Measurements from ENCODE around the gene PLXNA2. TPM values are rescaled to one million over a fixed set of nuclear protein-coding genes. Genes with fewer than 3 reads are reported as not detected.

PLXNA2 gene
- total and polyA plus RNA-seq, 5 donors from 2014 or later = 0.02 to 0.62 (median 0.16) TPM; not detected in 2

DNA sequence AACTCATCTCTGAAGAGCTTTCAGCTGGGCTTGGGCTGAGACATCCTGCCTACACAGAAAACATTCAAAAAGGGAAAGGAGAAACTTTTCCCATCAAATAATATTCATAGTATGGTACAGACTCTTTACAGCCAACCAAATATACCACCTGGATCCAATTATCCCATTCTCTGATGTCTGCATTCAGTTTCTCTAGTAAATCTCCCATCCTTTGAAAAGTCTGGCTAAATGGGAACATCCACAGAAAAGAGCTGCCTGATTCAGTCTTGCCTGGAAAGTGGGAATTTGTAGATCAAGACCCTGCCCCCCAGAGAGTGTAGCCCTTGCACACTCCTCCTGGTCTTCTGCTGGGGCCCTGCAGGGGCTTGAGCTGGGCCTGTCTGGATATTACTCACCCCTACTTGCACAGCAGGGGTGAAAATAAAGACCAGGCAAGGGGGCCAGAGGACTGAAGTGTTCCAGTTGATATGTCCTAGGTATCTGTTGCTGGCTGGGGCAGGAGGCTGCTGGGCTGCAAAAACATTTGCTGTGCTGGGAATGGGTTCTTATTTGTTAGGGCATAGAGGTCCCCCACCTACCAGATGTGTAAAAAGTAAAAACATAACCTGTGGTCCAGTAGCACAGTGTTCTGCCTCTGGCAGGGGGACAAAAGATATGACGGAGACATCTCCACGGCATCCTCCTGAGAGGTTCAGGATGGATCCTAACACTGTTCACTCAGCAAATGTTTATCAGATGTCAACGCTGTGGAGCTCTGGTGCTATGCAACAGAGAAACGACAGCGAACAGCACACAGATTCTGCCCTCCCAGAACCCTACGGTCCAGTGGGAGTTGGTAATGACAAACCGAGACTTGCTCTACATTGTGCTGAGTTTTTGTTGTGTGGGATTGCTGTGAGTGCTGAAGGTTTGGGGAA lies 140.3 kb downstream of the PLXNA2 start:
- peaks cover 7% of the 10 kb centered on the region for H3K27me3 Mint-ChIP-seq
- H3K4me3 Mint-ChIP-seq = no peak overlapping the region
- DNase-seq (no peak), ATAC-seq (ENCODE audit: low read depth in 2 of 2) (no peak)
- H3K36me3 Mint-ChIP-seq = no peaks in the 10 kb centered on the region
- H3K4me1 ChIP-seq (ENCODE audit: control insufficient read depth, insufficient read depth, low read length, poor library complexity, severe bottlenecking) = no peaks in the 10 kb centered on the region
- peaks cover 0 to 1% (median 0%) of the 10 kb centered on the region in 7 donors for H3K9me3 Mint-ChIP-seq
- H3K27ac Mint-ChIP-seq = no peak overlapping the region
- no peak overlapping the region for H3K27ac ChIP-seq (ENCODE audit: insufficient read depth, low read length, poor library complexity, severe bottlenecking)
- no peaks in the 10 kb centered on the region for H3K4me1 Mint-ChIP-seq
- H3K4me3 ChIP-seq (ENCODE audit: low read depth, low read length) = no peak overlapping the region
- no peaks in the 10 kb centered on the region for H3K9me3 ChIP-seq (ENCODE audit: control insufficient read depth in 2 of 2, low read length in 2 of 2)
- H3K27me3 ChIP-seq (ENCODE audit: control insufficient read depth, insufficient read depth, low read length) = no peaks in the 10 kb centered on the region
- no peaks in the 10 kb centered on the region for H3K36me3 ChIP-seq (ENCODE audit: control insufficient read depth, insufficient read depth, low read length)

DNA sequence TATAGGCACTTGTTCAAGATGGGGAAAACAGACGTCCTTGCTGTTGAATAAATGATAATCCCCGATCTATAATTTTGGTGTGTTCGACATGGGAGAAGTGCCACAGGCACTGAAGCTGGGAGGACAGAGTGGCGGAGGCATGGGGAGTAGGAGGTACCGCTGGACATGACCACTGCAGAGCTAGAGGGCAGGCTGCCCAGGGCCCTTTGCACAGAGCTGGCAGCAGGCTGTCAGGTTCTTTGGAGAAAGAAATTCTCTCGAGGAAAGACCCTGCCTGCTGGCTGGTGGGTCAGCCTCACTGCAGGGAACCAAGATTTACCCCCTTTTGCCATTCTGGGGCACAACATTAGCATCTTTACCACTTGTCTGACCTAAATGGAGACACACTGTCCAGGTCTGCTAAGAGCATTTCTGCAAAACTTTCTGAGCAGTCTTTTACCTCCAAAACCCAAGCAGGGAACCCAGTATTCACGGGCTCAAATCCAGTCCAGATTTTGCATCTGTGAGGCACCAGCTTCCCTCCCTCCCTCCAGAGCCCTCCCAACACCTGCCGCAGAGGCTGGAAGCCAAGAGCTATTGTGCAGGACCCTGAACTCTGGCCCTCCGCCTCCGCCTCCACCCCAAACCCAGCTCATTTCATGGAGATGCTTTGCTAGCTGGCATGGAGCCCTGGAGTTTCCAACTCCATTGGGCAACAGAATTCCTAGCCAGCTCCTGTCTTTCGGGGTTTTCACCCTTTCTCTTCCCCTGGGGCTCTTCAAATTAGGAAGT lies 142.3 kb downstream of the PLXNA2 start:
- H3K36me3 Mint-ChIP-seq = no peaks in the 10 kb centered on the region
- Histone ChIP-seq H3K36me3 (ENCODE audit: control insufficient read depth, insufficient read depth, low read length) (no peaks in the 10 kb centered on the region), H3K4me1 (ENCODE audit: control insufficient read depth, insufficient read depth, low read length, poor library complexity, severe bottlenecking) (no peaks in the 10 kb centered on the region), H3K4me3 (ENCODE audit: low read depth, low read length) (no peak overlapping the region), H3K27me3 (ENCODE audit: control insufficient read depth, insufficient read depth, low read length) (no peaks in the 10 kb centered on the region), H3K9me3 (ENCODE audit: control insufficient read depth in 2 of 2, low read length in 2 of 2) (no peaks in the 10 kb centered on the region), H3K27ac (ENCODE audit: insufficient read depth, low read length, poor library complexity, severe bottlenecking) (no peak overlapping the region)
- ATAC-seq (ENCODE audit: low read depth in 2 of 2) (no peak), DNase-seq (no peak)
- H3K4me1 Mint-ChIP-seq = no peaks in the 10 kb centered on the region
- H3K27ac Mint-ChIP-seq = no peak overlapping the region
- H3K4me3 Mint-ChIP-seq = no peak overlapping the region
- H3K27me3 Mint-ChIP-seq = peaks cover 7% of the 10 kb centered on the region
- H3K9me3 Mint-ChIP-seq = peaks cover 0 to 1% (median 0%) of the 10 kb centered on the region in 7 donors

DNA sequence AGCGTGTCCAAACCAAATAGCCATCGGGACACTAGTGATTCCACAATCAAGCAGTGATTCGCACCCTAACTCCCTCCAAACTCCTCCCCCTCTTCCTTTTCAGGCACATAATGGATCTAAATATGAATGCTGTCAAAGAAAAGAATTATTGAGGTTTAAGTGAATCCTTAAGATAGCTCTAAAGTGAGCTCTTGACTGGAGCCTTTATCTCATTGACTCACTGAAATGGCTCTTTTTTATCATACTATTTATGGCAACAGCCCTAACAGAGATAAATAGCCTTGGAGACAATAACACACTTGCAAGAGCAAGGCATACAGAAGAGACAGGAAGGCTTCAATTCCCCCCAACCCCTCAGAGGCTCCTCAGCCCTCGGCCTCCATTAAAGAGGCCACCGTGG lies 143.3 kb downstream of the PLXNA2 start:
- Histone ChIP-seq H3K4me3 (ENCODE audit: low read depth, low read length) (no peak overlapping the region), H3K36me3 (ENCODE audit: control insufficient read depth, insufficient read depth, low read length) (no peaks in the 10 kb centered on the region), H3K4me1 (ENCODE audit: control insufficient read depth, insufficient read depth, low read length, poor library complexity, severe bottlenecking) (no peaks in the 10 kb centered on the region), H3K27me3 (ENCODE audit: control insufficient read depth, insufficient read depth, low read length) (no peaks in the 10 kb centered on the region), H3K27ac (ENCODE audit: insufficient read depth, low read length, poor library complexity, severe bottlenecking) (no peak overlapping the region), H3K9me3 (ENCODE audit: control insufficient read depth in 2 of 2, low read length in 2 of 2) (no peaks in the 10 kb centered on the region)
- ATAC-seq (ENCODE audit: low read depth in 2 of 2) = no peak
- H3K4me1 Mint-ChIP-seq = no peaks in the 10 kb centered on the region
- DNase-seq = no peak
- H3K27me3 Mint-ChIP-seq = peaks cover 7% of the 10 kb centered on the region
- no peak overlapping the region for H3K27ac Mint-ChIP-seq
- no peak overlapping the region for H3K4me3 Mint-ChIP-seq
- H3K9me3 Mint-ChIP-seq = peaks cover 0 to 1% (median 0%) of the 10 kb centered on the region in 7 donors
- no peaks in the 10 kb centered on the region for H3K36me3 Mint-ChIP-seq

DNA sequence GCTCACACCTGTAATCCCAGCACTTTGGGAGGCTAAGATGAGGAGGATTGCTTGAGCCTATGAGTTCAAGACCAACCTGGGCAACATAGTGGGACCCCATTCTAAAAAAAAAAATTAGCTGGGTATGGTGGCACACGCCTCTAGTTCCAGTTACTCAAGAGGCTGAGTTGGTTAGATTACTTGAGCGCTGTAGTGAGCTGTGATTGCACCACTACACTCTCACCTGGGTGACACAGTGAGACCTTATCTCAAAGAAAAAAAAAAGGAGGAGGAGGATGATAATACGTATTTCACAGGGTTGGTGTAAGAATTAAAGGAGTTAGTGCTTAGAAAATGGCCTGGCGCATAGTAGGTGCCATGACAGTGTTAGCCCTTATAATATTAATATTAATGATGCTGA lies 144.1 kb downstream of the PLXNA2 start:
- DNase-seq (no peak), ATAC-seq (ENCODE audit: low read depth in 2 of 2) (no peak)
- Histone ChIP-seq H3K9me3 (ENCODE audit: control insufficient read depth in 2 of 2, low read length in 2 of 2) (no peaks in the 10 kb centered on the region), H3K4me1 (ENCODE audit: control insufficient read depth, insufficient read depth, low read length, poor library complexity, severe bottlenecking) (no peaks in the 10 kb centered on the region), H3K4me3 (ENCODE audit: low read depth, low read length) (no peak overlapping the region), H3K27me3 (ENCODE audit: control insufficient read depth, insufficient read depth, low read length) (no peaks in the 10 kb centered on the region), H3K27ac (ENCODE audit: insufficient read depth, low read length, poor library complexity, severe bottlenecking) (no peak overlapping the region), H3K36me3 (ENCODE audit: control insufficient read depth, insufficient read depth, low read length) (no peaks in the 10 kb centered on the region)
- Mint-ChIP-seq H3K27me3 (peaks cover 7% of the 10 kb centered on the region), H3K27ac (no peak overlapping the region), H3K4me1 (no peaks in the 10 kb centered on the region), H3K4me3 (no peak overlapping the region), H3K9me3 (peaks cover 0 to 1% (median 0%) of the 10 kb centered on the region in 7 donors), H3K36me3 (no peaks in the 10 kb centered on the region)

DNA sequence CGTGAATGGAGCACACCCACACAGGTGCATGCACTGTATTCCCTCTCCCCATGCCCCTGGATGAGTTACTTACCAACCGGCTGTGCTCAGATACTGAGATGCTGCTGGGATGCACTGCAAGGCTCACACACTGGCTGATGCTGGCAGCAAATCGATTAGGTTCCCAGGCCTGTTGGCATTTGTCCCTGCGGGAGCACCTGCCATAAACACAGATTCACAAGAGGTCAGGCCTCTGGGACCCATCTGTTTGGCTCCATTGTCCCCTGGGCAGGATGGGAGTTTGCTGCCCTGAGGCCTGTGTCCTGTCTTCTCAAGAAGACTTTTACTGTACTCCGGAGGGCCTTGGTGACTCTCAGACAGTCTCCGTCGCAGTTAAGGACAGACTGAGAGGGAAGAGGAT lies 145.4 kb downstream of the PLXNA2 start:
- no peak overlapping the region for H3K4me3 Mint-ChIP-seq
- H3K27ac ChIP-seq (ENCODE audit: insufficient read depth, low read length, poor library complexity, severe bottlenecking) = no peak overlapping the region
- ATAC-seq (ENCODE audit: low read depth in 2 of 2) (no peak), DNase-seq (no peak)
- peaks cover 7% of the 10 kb centered on the region for H3K27me3 Mint-ChIP-seq
- H3K27me3 ChIP-seq (ENCODE audit: control insufficient read depth, insufficient read depth, low read length) = no peaks in the 10 kb centered on the region
- H3K27ac Mint-ChIP-seq = no peak overlapping the region
- no peaks in the 10 kb centered on the region for H3K36me3 Mint-ChIP-seq
- peaks cover 0 to 1% (median 0%) of the 10 kb centered on the region in 7 donors for H3K9me3 Mint-ChIP-seq
- H3K4me3 ChIP-seq (ENCODE audit: low read depth, low read length) = no peak overlapping the region
- H3K9me3 ChIP-seq (ENCODE audit: control insufficient read depth in 2 of 2, low read length in 2 of 2) = no peaks in the 10 kb centered on the region
- no peaks in the 10 kb centered on the region for H3K36me3 ChIP-seq (ENCODE audit: control insufficient read depth, insufficient read depth, low read length)
- no peaks in the 10 kb centered on the region for H3K4me1 Mint-ChIP-seq
- no peaks in the 10 kb centered on the region for H3K4me1 ChIP-seq (ENCODE audit: control insufficient read depth, insufficient read depth, low read length, poor library complexity, severe bottlenecking)

DNA sequence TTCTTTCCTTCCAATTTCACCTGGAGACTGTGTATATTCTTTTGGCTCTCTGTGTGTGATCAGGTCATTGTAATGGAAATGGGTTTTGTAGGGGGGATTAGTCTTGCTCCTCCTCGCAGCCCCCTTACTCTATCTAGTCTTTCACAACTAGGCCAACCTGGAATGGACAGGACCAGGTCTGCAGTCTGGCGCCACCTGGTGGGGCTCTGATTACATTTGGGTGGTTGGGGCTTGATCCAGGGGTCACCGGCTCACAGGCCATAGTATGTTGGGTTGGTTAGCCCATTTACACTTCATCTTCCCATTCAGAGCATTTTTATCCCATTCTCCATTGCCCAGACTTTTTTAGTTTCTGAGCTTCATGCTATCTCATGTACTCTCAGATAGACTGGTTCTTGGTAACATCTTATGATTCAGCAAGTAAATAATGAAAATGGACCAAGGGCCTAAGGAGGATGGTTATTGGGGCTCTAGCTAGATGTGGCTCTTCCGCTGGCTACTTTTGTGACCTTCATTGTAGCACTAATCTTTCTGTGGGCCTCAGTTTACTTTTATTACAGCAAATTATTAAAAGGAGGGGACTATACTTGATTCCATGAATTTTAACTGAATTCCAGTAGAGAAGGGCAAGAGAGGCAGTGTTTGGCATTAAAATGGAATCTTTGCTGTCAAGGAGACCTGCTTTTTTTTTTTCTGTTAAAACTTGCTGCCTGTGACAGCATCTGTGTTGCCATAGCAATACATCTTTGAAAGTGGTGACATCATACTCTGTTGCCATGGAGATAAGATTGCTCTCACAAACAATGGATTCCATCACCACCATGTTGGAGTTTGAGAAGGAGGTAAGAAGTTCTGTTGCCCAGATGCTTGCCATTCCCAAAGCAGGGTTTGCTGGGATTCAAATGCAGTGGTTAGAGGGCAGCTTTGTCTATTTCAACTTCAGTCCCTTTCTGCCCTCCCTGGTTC lies 150.1 kb downstream of the PLXNA2 start:
- H3K27me3 ChIP-seq (ENCODE audit: control insufficient read depth, insufficient read depth, low read length) = no peaks in the 10 kb centered on the region
- Mint-ChIP-seq H3K36me3 (no peaks in the 10 kb centered on the region), H3K27ac (no peak overlapping the region), H3K27me3 (no peaks in the 10 kb centered on the region), H3K9me3 (peaks cover 0 to 2% (median 0%) of the 10 kb centered on the region in 7 donors), H3K4me3 (no peak overlapping the region), H3K4me1 (no peaks in the 10 kb centered on the region)
- no peaks in the 10 kb centered on the region for H3K9me3 ChIP-seq (ENCODE audit: control insufficient read depth in 2 of 2, low read length in 2 of 2)
- H3K4me3 ChIP-seq (ENCODE audit: low read depth, low read length) = no peak overlapping the region
- ATAC-seq (ENCODE audit: low read depth in 2 of 2) (peak in 1 of 2 donors; percentile 47), DNase-seq (peak in 2 of 3 donors; percentile 1 to 52)
- H3K36me3 ChIP-seq (ENCODE audit: control insufficient read depth, insufficient read depth, low read length) = no peaks in the 10 kb centered on the region
- H3K27ac ChIP-seq (ENCODE audit: insufficient read depth, low read length, poor library complexity, severe bottlenecking) = no peak overlapping the region
- no peaks in the 10 kb centered on the region for H3K4me1 ChIP-seq (ENCODE audit: control insufficient read depth, insufficient read depth, low read length, poor library complexity, severe bottlenecking)

DNA sequence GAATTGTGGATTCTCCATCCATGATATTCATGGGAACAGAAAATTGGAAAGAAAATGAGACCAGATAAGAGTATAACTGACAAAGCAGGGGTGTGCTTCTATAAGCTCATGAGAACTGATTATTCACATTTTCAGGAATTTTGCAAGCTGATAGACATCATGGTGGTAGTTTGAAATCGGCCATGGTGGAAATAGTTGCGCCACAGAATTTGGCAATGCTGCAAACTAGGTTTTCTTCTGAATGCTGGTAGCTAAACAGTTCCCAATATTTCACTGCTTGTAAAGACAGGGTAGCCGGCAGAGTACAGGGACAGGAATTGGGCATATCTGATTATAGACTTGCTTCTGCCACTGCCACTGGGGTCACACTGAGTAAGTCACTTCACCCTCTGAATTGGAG lies 151.1 kb downstream of the PLXNA2 start:
- H3K27ac Mint-ChIP-seq = no peak overlapping the region
- H3K9me3 Mint-ChIP-seq = peaks cover 0 to 2% (median 0%) of the 10 kb centered on the region in 7 donors
- DNase-seq (no peak), ATAC-seq (ENCODE audit: low read depth in 2 of 2) (no peak)
- Histone ChIP-seq H3K9me3 (ENCODE audit: control insufficient read depth in 2 of 2, low read length in 2 of 2) (no peaks in the 10 kb centered on the region), H3K4me1 (ENCODE audit: control insufficient read depth, insufficient read depth, low read length, poor library complexity, severe bottlenecking) (no peaks in the 10 kb centered on the region), H3K27me3 (ENCODE audit: control insufficient read depth, insufficient read depth, low read length) (no peaks in the 10 kb centered on the region), H3K36me3 (ENCODE audit: control insufficient read depth, insufficient read depth, low read length) (no peaks in the 10 kb centered on the region), H3K4me3 (ENCODE audit: low read depth, low read length) (no peak overlapping the region), H3K27ac (ENCODE audit: insufficient read depth, low read length, poor library complexity, severe bottlenecking) (no peak overlapping the region)
- no peaks in the 10 kb centered on the region for H3K36me3 Mint-ChIP-seq
- H3K4me1 Mint-ChIP-seq = peaks cover 0 to under 1% (median 0%) of the 10 kb centered on the region in 4 donors
- no peak overlapping the region for H3K4me3 Mint-ChIP-seq
- H3K27me3 Mint-ChIP-seq = no peaks in the 10 kb centered on the region

All from CD4-positive, CD25-positive, alpha-beta regulatory T cell (primary cell).